HEK293 (cell line): ENCODE measurements around the gene STUM.
A peak's percentile ranks its signal among the peaks of the same experiment; 100 is the strongest.

Source experiments
- CTCF ChIA-PET: fragments of 350-600 bp; formaldehyde crosslinking; extraction: SDS; loops from one replicate; lab custom pipeline; 2021; ENCODE audit warnings: antibody characterized with exemption; lab: Yijun Ruan, JAX
- POLR2A ChIA-PET: fragments of 300-600 bp; formaldehyde crosslinking; extraction: SDS; loops from one replicate; lab custom pipeline; 2020; ENCODE audit warnings: antibody characterized with exemption, inconsistent platforms; lab: Yijun Ruan, JAX
- H3K27ac ChIP-seq: fragments of 200-500 bp; sonication (Bioruptor generic); 2 replicates; pipeline ENCODE4 v1.5.1; 2014; ENCODE audit warnings: low read depth, low read length, control low read depth, inconsistent platforms; ENCODE audit errors: extremely low read depth
- H3K36me3 ChIP-seq, 2 experiments: fragments of 200-500 bp in 1 of 2; sonication (Bioruptor generic) in 1 of 2; 1 replicate in 1 of 2; 2 replicates in 1 of 2; pipeline ENCODE4 v1.5.1; 2014 to 2017; ENCODE audit warnings: inconsistent platforms in 2 of 2, low read length in 2 of 2; ENCODE audit not compliant: control insufficient read depth in 2 of 2, insufficient read depth in 1 of 2
- H3K4me1 ChIP-seq: fragments of 200-500 bp; sonication (Bioruptor generic); 2 replicates; pipeline ENCODE4 v1.5.1; 2014; ENCODE audit warnings: mild to moderate bottlenecking, low read length, inconsistent platforms; ENCODE audit not compliant: control insufficient read depth, insufficient read depth
- H3K4me3 ChIP-seq: 2 replicates; pipeline ENCODE4 v1.5.1; 2011; ENCODE audit warnings: low read depth, mild to moderate bottlenecking, control low read depth, low read length, moderate library complexity
- H3K9me3 ChIP-seq: fragments of 200-500 bp; sonication (Bioruptor generic); 2 replicates; pipeline ENCODE4 v1.5.1; 2014; ENCODE audit warnings: low read depth, low read length, inconsistent platforms; ENCODE audit not compliant: control insufficient read depth, insufficient read depth
- EGR2 ChIP-seq: fragments of 450-650 bp; formaldehyde crosslinking; IDR thresholded peaks from 2 replicates; pipeline ENCODE4 v1.5.1; 2016; ENCODE audit warnings: low read depth, missing biosample characterization, missing genetic modification characterization
- GLIS2 ChIP-seq: fragments of 450-650 bp; formaldehyde crosslinking; IDR thresholded peaks from 2 replicates; pipeline ENCODE4 v1.5.1; 2016; ENCODE audit warnings: missing biosample characterization, missing genetic modification characterization
- REPIN1 ChIP-seq: fragments of 450-650 bp; formaldehyde crosslinking; IDR thresholded peaks from 2 replicates; pipeline ENCODE4 v1.5.1; 2017; ENCODE audit warnings: missing biosample characterization, missing genetic modification characterization, low read depth
- SP3 ChIP-seq: fragments of 450-650 bp; formaldehyde crosslinking; IDR thresholded peaks from 2 replicates; pipeline ENCODE4 v1.5.1; 2016; ENCODE audit warnings: missing biosample characterization, missing genetic modification characterization
- YY2 ChIP-seq: fragments of 450-650 bp; formaldehyde crosslinking; IDR thresholded peaks from 2 replicates; pipeline ENCODE4 v1.5.1; 2016; ENCODE audit warnings: missing biosample characterization, missing genetic modification characterization
- ZFHX2 ChIP-seq: fragments of 450-650 bp; formaldehyde crosslinking; conservative IDR thresholded peaks from 2 replicates; pipeline ENCODE4 v1.5.1; 2016; ENCODE audit warnings: missing biosample characterization, missing genetic modification characterization
- ZFP69B ChIP-seq: fragments of 450-650 bp; formaldehyde crosslinking; IDR thresholded peaks from 2 replicates; pipeline ENCODE4 v1.5.1; 2016; ENCODE audit warnings: missing biosample characterization, missing genetic modification characterization
- ZNF146 ChIP-seq: fragments of 450-650 bp; formaldehyde crosslinking; IDR thresholded peaks from 2 replicates; pipeline ENCODE4 v1.5.1; 2016; ENCODE audit warnings: missing biosample characterization, missing genetic modification characterization
- ZNF174 ChIP-seq: fragments of 450-650 bp; formaldehyde crosslinking; IDR thresholded peaks from 2 replicates; pipeline ENCODE4 v1.5.0; 2017; ENCODE audit warnings: missing biosample characterization, mild to moderate bottlenecking, missing genetic modification characterization
- ZNF19 ChIP-seq: fragments of 450-650 bp; formaldehyde crosslinking; IDR thresholded peaks from 2 replicates; pipeline ENCODE4; 2016; ENCODE audit warnings: missing biosample characterization, missing genetic modification characterization, low read depth
- ZNF23 ChIP-seq: fragments of 450-650 bp; formaldehyde crosslinking; IDR thresholded peaks from 2 replicates; pipeline ENCODE4 v1.5.1; 2016; ENCODE audit warnings: missing biosample characterization, missing genetic modification characterization, borderline replicate concordance
- ZNF24 ChIP-seq: fragments of 450-650 bp; formaldehyde crosslinking; IDR thresholded peaks from 2 replicates; pipeline ENCODE4 v1.5.1; 2016; ENCODE audit warnings: missing biosample characterization, missing genetic modification characterization
- ZNF274 ChIP-seq, 2 experiments: fragments of 200-500 bp in 1 of 2; fragments of 450-650 bp in 1 of 2; sonication (Bioruptor generic) in 1 of 2; formaldehyde crosslinking in 1 of 2; IDR thresholded peaks; 2 replicates each; pipeline versions ENCODE4 v1.5.1 to v1.6.1; 2014 to 2016; ENCODE audit warnings: borderline replicate concordance in 1 of 2, inconsistent platforms in 1 of 2, low read length in 1 of 2, missing biosample characterization in 1 of 2, missing genetic modification characterization in 1 of 2
- ZNF529 ChIP-seq: fragments of 450-650 bp; formaldehyde crosslinking; IDR thresholded peaks from 2 replicates; pipeline ENCODE4 v1.5.1; 2017; ENCODE audit warnings: missing genetic modification characterization, missing biosample characterization; ENCODE audit not compliant: insufficient replicate concordance
- ZNF558 ChIP-seq: fragments of 450-650 bp; formaldehyde crosslinking; IDR thresholded peaks from 2 replicates; pipeline ENCODE4 v1.5.1; 2016; ENCODE audit warnings: missing biosample characterization, missing genetic modification characterization
- ZNF658 ChIP-seq: fragments of 450-650 bp; formaldehyde crosslinking; IDR thresholded peaks from 2 replicates; pipeline ENCODE4; 2016; ENCODE audit warnings: missing biosample characterization, missing genetic modification characterization
- ZNF677 ChIP-seq: fragments of 450-650 bp; IDR thresholded peaks from 2 replicates; pipeline ENCODE4 v1.5.0; 2018; ENCODE audit warnings: missing biosample characterization, mild to moderate bottlenecking, missing genetic modification characterization, moderate library complexity
- ZNF777 ChIP-seq: fragments of 450-650 bp; formaldehyde crosslinking; IDR thresholded peaks from 2 replicates; pipeline ENCODE4 v1.5.1; 2017; ENCODE audit warnings: missing biosample characterization, missing genetic modification characterization, borderline replicate concordance
- ZNF791 ChIP-seq: fragments of 450-650 bp; formaldehyde crosslinking; IDR thresholded peaks from 2 replicates; pipeline ENCODE4 v1.5.1; 2016; ENCODE audit warnings: missing biosample characterization, missing genetic modification characterization
- TF ChIP-seq, protein P1 (sequence below): sonication (generic); formaldehyde crosslinking; IDR thresholded peaks from 2 replicates; pipeline ENCODE4 v1.8.1; 2022; ENCODE audit warnings: mild to moderate bottlenecking, moderate library complexity, missing genetic modification reagents
- TF ChIP-seq, protein P2 (sequence below): fragments of 450-650 bp; formaldehyde crosslinking; IDR thresholded peaks from 2 replicates; pipeline ENCODE4 v1.5.1; 2017; ENCODE audit warnings: missing biosample characterization, missing genetic modification characterization
- TF ChIP-seq, protein P3 (sequence below): fragments of 450-650 bp; formaldehyde crosslinking; IDR thresholded peaks from 2 replicates; pipeline ENCODE4 v1.5.1; 2016; ENCODE audit warnings: missing biosample characterization, missing genetic modification characterization
- TF ChIP-seq, protein P4 (sequence below): fragments of 450-650 bp; formaldehyde crosslinking; IDR thresholded peaks from 2 replicates; pipeline ENCODE4 v1.5.1; 2017; ENCODE audit warnings: missing biosample characterization, missing genetic modification characterization
- TF ChIP-seq, protein P5 (sequence below): fragments of 450-650 bp; formaldehyde crosslinking; IDR thresholded peaks from 2 replicates; pipeline ENCODE4 v1.5.1; 2016; ENCODE audit warnings: missing biosample characterization, missing genetic modification characterization, borderline replicate concordance

STUM gene

DNA sequence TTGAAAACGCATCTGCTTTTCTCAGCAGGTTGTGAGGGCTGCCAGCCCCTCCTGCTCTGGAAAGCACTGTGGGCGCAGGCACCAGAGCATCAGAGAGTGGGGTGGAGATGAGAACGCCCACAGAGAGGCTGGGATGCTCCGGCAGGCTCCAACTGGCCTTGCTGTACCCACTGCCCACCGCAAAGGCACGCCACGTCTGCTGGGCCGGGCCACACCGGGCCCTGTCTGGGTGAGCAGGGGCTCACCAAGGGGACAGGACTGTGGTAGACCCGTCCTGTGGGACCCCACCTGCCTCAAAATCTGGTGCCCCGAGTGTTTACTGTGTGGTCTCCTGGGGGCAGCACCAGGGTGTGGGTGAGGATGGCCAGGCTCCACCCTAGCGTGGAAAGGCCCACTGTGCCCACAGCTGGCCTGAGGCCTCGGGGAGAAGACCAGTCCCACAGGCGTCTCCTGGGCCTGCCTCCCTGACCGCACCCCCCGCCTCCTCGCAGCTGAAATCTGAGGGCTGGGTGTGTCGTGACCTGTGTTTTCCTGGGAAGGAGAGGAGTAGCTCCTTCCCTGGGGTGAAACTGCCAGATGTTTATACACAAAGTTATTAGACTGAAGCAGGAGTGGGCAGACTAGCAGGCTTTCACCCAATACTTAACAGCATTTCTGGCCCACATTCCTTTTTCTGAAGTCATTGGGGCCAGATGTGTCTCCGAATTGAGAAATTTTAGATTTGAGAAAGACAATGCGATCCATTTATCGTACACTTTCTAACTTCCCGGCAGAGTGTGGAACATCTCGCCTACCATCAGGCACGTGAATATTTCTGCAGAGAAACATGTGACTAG is 53.8 kb downstream of the STUM start:
- TF ChIP-seq, protein P1, sequence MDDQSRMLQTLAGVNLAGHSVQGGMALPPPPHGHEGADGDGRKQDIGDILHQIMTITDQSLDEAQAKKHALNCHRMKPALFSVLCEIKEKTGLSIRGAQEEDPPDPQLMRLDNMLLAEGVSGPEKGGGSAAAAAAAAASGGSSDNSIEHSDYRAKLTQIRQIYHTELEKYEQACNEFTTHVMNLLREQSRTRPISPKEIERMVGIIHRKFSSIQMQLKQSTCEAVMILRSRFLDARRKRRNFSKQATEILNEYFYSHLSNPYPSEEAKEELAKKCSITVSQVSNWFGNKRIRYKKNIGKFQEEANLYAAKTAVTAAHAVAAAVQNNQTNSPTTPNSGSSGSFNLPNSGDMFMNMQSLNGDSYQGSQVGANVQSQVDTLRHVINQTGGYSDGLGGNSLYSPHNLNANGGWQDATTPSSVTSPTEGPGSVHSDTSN (CRISPR knock-in tag) = no peak
- TF ChIP-seq EGR2 (tag by site-specific recombination) = peak; percentile 93
- no peak for TF ChIP-seq SP3 (tag by site-specific recombination)
- TF ChIP-seq ZFHX2 (tag by site-specific recombination) = peak; percentile 96
- Histone ChIP-seq H3K4me3 (no peak overlapping the region), H3K4me1 (no peaks in the 10 kb centered on the region), H3K27ac (no peak overlapping the region), H3K36me3 (no peaks in the 10 kb centered on the region), H3K9me3 (no peaks in the 10 kb centered on the region)
- ChIA-PET CTCF (interaction anchor here (0.6 to 1.8 kb wide), 4 partner anchors 21 to 879 kb away, joined by 3 to 7 read pairs (median 5); partner anchors contain the start of gene STUM), POLR2A (no interaction called here)

DNA sequence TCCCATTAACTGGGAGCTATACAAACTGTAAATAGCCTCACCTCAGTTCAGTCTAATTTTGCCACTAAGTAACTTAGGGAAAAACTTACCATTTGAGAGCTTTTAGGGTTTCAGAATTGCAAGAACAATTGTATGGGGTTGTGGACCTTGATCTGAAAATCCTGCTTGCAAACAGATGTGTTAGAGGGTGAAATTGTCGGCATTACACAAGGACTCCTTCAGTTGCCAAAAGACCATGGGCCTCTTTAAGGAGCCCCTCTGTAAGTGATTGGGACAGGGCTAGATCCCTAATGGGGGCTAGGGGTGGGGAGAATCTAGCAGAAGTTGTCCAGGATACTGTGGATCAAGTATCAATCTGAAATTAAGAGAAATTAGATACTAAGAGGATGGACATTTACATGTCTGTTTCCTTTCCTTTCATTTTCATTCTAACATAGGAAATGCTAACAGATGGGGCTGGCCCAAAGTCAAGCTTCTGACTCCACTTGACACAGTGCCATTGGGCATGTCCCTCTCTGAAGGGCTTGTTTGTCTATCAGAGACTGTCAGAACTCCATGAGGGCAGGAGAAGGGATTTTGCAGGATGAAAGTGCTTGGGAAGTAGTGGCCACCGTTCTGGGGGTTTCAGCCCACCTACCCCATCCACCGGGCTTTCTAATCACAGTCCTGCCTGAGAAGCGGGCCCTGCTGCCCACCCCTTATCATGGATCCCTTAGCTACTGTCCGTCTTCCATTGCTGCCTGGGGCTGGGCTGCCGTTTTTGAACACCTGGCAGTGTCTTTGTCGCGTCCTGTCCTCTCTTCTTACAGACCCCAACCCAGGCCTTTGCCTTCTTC is 54.7 kb downstream of the STUM start:
- no peak overlapping the region for H3K27ac ChIP-seq
- CTCF ChIA-PET = interaction anchor here (0.5 to 1.8 kb wide), 5 partner anchors 21 to 1402 kb away, joined by 3 to 7 read pairs (median 5); partner anchors contain the start of gene STUM
- POLR2A ChIA-PET = no interaction called here

More for the DNA sequence above, 54.7 kb downstream of the STUM start:
- Histone ChIP-seq H3K4me1 (no peaks in the 10 kb centered on the region), H3K36me3 (no peaks in the 10 kb centered on the region), H3K9me3 (no peaks in the 10 kb centered on the region), H3K4me3 (no peak overlapping the region)
- TF ChIP-seq ZNF174 (tag by site-specific recombination) (no peak), ZFP69B (tag by site-specific recombination) (no peak), ZNF23 (no peak), ZNF24 (tag by site-specific recombination) (no peak), YY2 (tag by site-specific recombination) (no peak), ZNF777 (tag by site-specific recombination) (no peak), ZNF658 (tag by site-specific recombination) (no peak), REPIN1 (tag by site-specific recombination) (no peak), ZNF146 (tag by site-specific recombination) (no peak), ZNF274 (IDR thresholded peaks at IDR 0.05; ENCODE audit: low read length) (no peak), ZNF274 (tag by site-specific recombination; IDR thresholded peaks at IDR 0.05; ENCODE audit: borderline replicate concordance) (no peak), GLIS2 (tag by site-specific recombination) (no peak), ZNF19 (tag by site-specific recombination) (no peak), ZNF558 (tag by site-specific recombination) (no peak), ZNF529 (tag by site-specific recombination) (no peak), ZNF791 (tag by site-specific recombination) (no peak), ZNF677 (tag by site-specific recombination) (no peak)
- TF ChIP-seq, protein P2, sequence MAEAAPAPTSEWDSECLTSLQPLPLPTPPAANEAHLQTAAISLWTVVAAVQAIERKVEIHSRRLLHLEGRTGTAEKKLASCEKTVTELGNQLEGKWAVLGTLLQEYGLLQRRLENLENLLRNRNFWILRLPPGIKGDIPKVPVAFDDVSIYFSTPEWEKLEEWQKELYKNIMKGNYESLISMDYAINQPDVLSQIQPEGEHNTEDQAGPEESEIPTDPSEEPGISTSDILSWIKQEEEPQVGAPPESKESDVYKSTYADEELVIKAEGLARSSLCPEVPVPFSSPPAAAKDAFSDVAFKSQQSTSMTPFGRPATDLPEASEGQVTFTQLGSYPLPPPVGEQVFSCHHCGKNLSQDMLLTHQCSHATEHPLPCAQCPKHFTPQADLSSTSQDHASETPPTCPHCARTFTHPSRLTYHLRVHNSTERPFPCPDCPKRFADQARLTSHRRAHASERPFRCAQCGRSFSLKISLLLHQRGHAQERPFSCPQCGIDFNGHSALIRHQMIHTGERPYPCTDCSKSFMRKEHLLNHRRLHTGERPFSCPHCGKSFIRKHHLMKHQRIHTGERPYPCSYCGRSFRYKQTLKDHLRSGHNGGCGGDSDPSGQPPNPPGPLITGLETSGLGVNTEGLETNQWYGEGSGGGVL (tag by site-specific recombination) = no peak
- TF ChIP-seq, protein P3, sequence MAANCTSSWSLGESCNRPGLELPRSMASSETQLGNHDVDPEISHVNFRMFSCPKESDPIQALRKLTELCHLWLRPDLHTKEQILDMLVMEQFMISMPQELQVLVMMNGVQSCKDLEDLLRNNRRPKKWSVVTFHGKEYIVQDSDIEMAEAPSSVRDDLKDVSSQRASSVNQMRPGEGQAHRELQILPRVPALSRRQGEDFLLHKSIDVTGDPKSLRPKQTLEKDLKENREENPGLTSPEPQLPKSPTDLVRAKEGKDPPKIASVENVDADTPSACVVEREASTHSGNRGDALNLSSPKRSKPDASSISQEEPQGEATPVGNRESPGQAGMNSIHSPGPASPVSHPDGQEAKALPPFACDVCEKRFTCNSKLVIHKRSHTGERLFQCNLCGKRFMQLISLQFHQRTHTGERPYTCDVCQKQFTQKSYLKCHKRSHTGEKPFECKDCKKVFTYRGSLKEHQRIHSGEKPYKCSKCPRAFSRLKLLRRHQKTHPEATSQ (tag by site-specific recombination) = no peak
- TF ChIP-seq, protein P4, sequence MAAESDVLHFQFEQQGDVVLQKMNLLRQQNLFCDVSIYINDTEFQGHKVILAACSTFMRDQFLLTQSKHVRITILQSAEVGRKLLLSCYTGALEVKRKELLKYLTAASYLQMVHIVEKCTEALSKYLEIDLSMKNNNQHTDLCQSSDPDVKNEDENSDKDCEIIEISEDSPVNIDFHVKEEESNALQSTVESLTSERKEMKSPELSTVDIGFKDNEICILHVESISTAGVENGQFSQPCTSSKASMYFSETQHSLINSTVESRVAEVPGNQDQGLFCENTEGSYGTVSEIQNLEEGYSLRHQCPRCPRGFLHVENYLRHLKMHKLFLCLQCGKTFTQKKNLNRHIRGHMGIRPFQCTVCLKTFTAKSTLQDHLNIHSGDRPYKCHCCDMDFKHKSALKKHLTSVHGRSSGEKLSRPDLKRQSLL = no peak
- TF ChIP-seq, protein P5, sequence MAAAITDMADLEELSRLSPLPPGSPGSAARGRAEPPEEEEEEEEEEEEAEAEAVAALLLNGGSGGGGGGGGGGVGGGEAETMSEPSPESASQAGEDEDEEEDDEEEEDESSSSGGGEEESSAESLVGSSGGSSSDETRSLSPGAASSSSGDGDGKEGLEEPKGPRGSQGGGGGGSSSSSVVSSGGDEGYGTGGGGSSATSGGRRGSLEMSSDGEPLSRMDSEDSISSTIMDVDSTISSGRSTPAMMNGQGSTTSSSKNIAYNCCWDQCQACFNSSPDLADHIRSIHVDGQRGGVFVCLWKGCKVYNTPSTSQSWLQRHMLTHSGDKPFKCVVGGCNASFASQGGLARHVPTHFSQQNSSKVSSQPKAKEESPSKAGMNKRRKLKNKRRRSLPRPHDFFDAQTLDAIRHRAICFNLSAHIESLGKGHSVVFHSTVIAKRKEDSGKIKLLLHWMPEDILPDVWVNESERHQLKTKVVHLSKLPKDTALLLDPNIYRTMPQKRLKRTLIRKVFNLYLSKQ = no peak
